Measurements from ENCODE around the gene ZC2HC1B. TPM values are rescaled to one million over a fixed set of nuclear protein-coding genes. Genes with fewer than 3 reads are reported as not detected.
A peak's percentile ranks its signal among the peaks of the same experiment; 100 is the strongest.

Gene ZC2HC1B
- total RNA-seq, 1 experiment from 2014 or later, result not detected

DNA sequence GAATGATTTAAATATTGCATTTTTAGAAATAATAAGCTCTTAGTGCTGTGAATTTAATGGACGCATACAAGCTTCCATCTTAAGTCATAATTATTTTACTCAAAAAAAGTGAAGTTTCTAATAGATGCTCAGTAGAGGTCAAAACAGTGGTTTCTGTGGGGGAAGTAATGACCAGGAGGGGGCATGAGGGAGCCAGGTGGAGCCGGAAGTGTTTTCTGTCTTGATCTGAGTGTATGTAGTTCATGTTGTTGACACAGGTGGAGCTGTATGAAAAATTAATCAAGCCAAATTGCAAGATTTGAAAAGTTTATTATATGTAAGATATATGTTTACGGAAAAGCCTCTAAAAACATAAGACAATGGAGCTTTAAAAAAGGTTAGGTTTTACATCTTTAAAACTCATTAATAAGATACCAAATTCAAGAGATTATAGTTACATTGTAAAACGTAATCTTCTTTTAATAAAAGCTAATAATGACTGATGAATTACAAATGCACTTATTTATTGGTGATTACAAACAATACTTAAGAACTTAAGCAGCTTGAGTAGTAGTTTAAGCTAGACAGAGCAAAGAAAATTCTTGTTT, 75.8 kb downstream of the ZC2HC1B start:
- H3K9me3 ChIP-seq (ENCODE audit: control insufficient read depth in 1 of 2, insufficient read depth in 1 of 2, low read depth in 1 of 2, low read length in 2 of 2), result no peaks in the 10 kb centered on the region
- ChIA-PET POLR2A (interaction anchor here (1.2 kb wide), 1 partner anchor 16 kb away, joined by 4 read pairs; no protein-coding TSS in a partner anchor), RAD21 (ENCODE audit: low non-redundant PET in 1 of 2, low total read pairs in 2 of 2, uncharacterized antibody in 2 of 2, unreplicated experiment in 2 of 2) (interaction anchor here (1.0 to 2.2 kb wide), 4 partner anchors 73 to 365 kb away, joined by 3 to 13 read pairs (median 6); no protein-coding TSS in a partner anchor), CTCF (interaction anchor here (0.5 to 2.9 kb wide), 27 partner anchors 9 to 1465 kb away, joined by 3 to 26 read pairs (median 4); partner anchors contain the start of genes PHACTR2 and PLAGL1)
- H3K36me3 ChIP-seq (ENCODE audit: control insufficient read depth in 1 of 2, insufficient read depth in 2 of 2, low read length in 2 of 2), result no peaks in the 10 kb centered on the region
- BruUV-seq (replicated peaks), result no TSS peak
- no peaks in the 10 kb centered on the region for H3K79me2 ChIP-seq (ENCODE audit: insufficient read depth, low read length)
- peak; percentile 62 for DNase-seq (ENCODE audit: low read depth, low spot score)
- no peak overlapping the region for H3K4me2 ChIP-seq (ENCODE audit: low read length)
- peak overlapping the region; percentile 40 for H2AFZ ChIP-seq (ENCODE audit: low read depth, low read length, poor library complexity, severe bottlenecking)
- H3K9me2 ChIP-seq (ENCODE audit: insufficient read depth), result no peaks in the 10 kb centered on the region
- ATAC-seq, result peak; percentile 89
- H3K9ac ChIP-seq (ENCODE audit: low read length), result no peak overlapping the region
- no peak overlapping the region for H3K27ac ChIP-seq (ENCODE audit: low read depth, low read length)
- H3K27me3 ChIP-seq (ENCODE audit: insufficient read depth, low read length), result no peaks in the 10 kb centered on the region
- no peak overlapping the region for H3K4me3 ChIP-seq (replicated peaks in 1 of 2; ENCODE audit: low read depth in 1 of 2, low read length in 2 of 2)
- H3K4me1 ChIP-seq (ENCODE audit: control insufficient read depth in 1 of 2, insufficient read depth in 2 of 2, low read length in 2 of 2), result no peaks in the 10 kb centered on the region; a peak in 1 of 4 replicates
- H4K20me1 ChIP-seq (ENCODE audit: insufficient read depth), result no peaks in the 10 kb centered on the region
- peak; percentile 66 for TF ChIP-seq RAD21 (IDR thresholded peaks at IDR 0.05; ENCODE audit: low read depth)
- no peak for TF ChIP-seq POLR2AphosphoS5 (IDR thresholded peaks at IDR 0.05; ENCODE audit: low read depth, low read length)
- no peak for TF ChIP-seq ZBTB33 (IDR thresholded peaks at IDR 0.05; ENCODE audit: extremely low read depth, insufficient replicate concordance, low read length)
- no peak for TF ChIP-seq ZNF274 (IDR thresholded peaks at IDR 0.05; ENCODE audit: low read depth, low read length)
- no peak for TF ChIP-seq ATF3 (IDR thresholded peaks at IDR 0.05)
- peak; percentile 71; the same call in 1 of the 2 replicates for TF ChIP-seq CBX3 (IDR thresholded peaks at IDR 0.05; ENCODE audit: low read depth)
- TF ChIP-seq EZH2phosphoT487 (IDR thresholded peaks at IDR 0.05; ENCODE audit: borderline replicate concordance), result no peak
- TF ChIP-seq, protein P1, sequence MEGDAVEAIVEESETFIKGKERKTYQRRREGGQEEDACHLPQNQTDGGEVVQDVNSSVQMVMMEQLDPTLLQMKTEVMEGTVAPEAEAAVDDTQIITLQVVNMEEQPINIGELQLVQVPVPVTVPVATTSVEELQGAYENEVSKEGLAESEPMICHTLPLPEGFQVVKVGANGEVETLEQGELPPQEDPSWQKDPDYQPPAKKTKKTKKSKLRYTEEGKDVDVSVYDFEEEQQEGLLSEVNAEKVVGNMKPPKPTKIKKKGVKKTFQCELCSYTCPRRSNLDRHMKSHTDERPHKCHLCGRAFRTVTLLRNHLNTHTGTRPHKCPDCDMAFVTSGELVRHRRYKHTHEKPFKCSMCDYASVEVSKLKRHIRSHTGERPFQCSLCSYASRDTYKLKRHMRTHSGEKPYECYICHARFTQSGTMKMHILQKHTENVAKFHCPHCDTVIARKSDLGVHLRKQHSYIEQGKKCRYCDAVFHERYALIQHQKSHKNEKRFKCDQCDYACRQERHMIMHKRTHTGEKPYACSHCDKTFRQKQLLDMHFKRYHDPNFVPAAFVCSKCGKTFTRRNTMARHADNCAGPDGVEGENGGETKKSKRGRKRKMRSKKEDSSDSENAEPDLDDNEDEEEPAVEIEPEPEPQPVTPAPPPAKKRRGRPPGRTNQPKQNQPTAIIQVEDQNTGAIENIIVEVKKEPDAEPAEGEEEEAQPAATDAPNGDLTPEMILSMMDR (IDR thresholded peaks at IDR 0.05 in 2 of 3, conservative IDR thresholded peaks at IDR 0.05 in 1 of 3; ENCODE audit: borderline replicate concordance in 1 of 3, insufficient read depth in 1 of 3, low read depth in 2 of 3, low read length in 2 of 3), result peak; percentile 85 to 94 (median 94)
- no peak for TF ChIP-seq MAX (IDR thresholded peaks at IDR 0.05)
- TF ChIP-seq ELF1 (IDR thresholded peaks at IDR 0.05; ENCODE audit: borderline replicate concordance, low read depth), result peak; percentile 46
- TF ChIP-seq TCF7L2 (IDR thresholded peaks at IDR 0.05; ENCODE audit: borderline replicate concordance, extremely low read depth, insufficient read depth, insufficient read length), result no peak
- no peak for TF ChIP-seq ZFX (IDR thresholded peaks at IDR 0.05)
- no peak for TF ChIP-seq POLR2A (IDR thresholded peaks at IDR 0.05; ENCODE audit: borderline replicate concordance, extremely low read depth, insufficient read depth, insufficient read length)
- intact Hi-C loops (cut with micrococcal nuclease), result loop anchor here (1.0 to 5.0 kb wide), 2 partner anchors 73 to 277 kb away; no protein-coding TSS in a partner anchor
